K562 (cell line): ENCODE measurements around the gene HOXB5. TPM values are rescaled to one million over a fixed set of nuclear protein-coding genes. Genes with fewer than 3 reads are reported as not detected.

Experiments used
- ATAC-seq: fragments of 200-7000 bp; cut with Tn5 transposase; 3 replicates; pipeline ENCODE4 v1.9.1; 2020; ENCODE audit warnings: moderate library complexity
- BruUV-seq: library from RNA; stranded (reverse); fragments of 400-500 nt; replicated peaks from 2 replicates; lab custom pipeline; 2021; lab: Mats Ljungman, UMichigan
- CTCF ChIA-PET: fragments of 300-600 bp; formaldehyde crosslinking; extraction: SDS; loops from one replicate; lab custom pipeline; 2021; ENCODE audit warnings: low intra/inter-chr PET ratio; lab: Yijun Ruan, JAX
- POLR2A ChIA-PET: fragments of 300-600, 350-650 bp; sonication (Branson Sonifier 250); formaldehyde crosslinking; extraction: SDS; loops from one replicate; lab custom pipeline; 2021; ENCODE audit warnings: antibody characterized with exemption, inconsistent platforms; lab: Yijun Ruan, JAX
- DNase-seq, 4 experiments: peaks; one replicate each; pipeline versions ENCODE4 v3.0.0 to v3.0.0-alpha.2; 2011 to 2018; ENCODE audit warnings: low spot score in 3 of 4, mixed read lengths in 3 of 4; ENCODE audit errors: extremely low read depth in 1 of 4
- FAIRE-seq: peaks from 2 replicates; lab custom pipeline; 2011; peaks lifted over from hg19 to GRCh38; lab: Jason Lieb, UNC
- H2AFZ ChIP-seq: 2 replicates; pipeline ENCODE4 v1.6.0; 2011; ENCODE audit warnings: low read depth, low read length, control low read depth, inconsistent platforms
- H3K27ac ChIP-seq: fragments of 200-600 bp; 3 replicates; pipeline ENCODE4 v1.8.0; 2011; ENCODE audit warnings: low read depth, mild to moderate bottlenecking, control low read depth, inconsistent platforms, low read length, moderate library complexity, mixed read lengths; ENCODE audit errors: extremely low read depth
- H3K27me3 ChIP-seq, 2 experiments: fragments of 300-600 bp in 1 of 2; 2 replicates in 1 of 2; 3 replicates in 1 of 2; pipeline versions ENCODE4 v1.6.0 to v1.8.0; 2011; ENCODE audit warnings: inconsistent platforms in 2 of 2, low read length in 2 of 2, mild to moderate bottlenecking in 1 of 2, mixed read lengths in 1 of 2, moderate library complexity in 1 of 2; ENCODE audit not compliant: control insufficient read depth in 2 of 2, insufficient read depth in 2 of 2
- H3K36me3 ChIP-seq: fragments of 300-600 bp; 3 replicates; pipeline ENCODE4 v1.8.0; 2011; ENCODE audit warnings: mild to moderate bottlenecking, low read length, inconsistent platforms; ENCODE audit not compliant: control insufficient read depth, insufficient read depth
- H3K4me1 ChIP-seq, 2 experiments: fragments of 200-600 bp in 1 of 2; replicated peaks in 1 of 2; 2 replicates in 1 of 2; 3 replicates in 1 of 2; pipeline versions ENCODE4 v1.5.1 to v1.8.0; 2011; ENCODE audit warnings: inconsistent platforms in 2 of 2, low read length in 2 of 2, mild to moderate bottlenecking in 1 of 2, mixed read lengths in 1 of 2, moderate library complexity in 1 of 2; ENCODE audit not compliant: control insufficient read depth in 2 of 2, insufficient read depth in 2 of 2
- H3K4me2 ChIP-seq: 2 replicates; pipeline ENCODE4 v1.6.1; 2011; ENCODE audit warnings: low read length, control low read depth, inconsistent platforms, mixed read lengths; ENCODE audit not compliant: insufficient read depth
- H3K4me3 ChIP-seq: fragments of 200-600 bp; sonication (generic), shearing (Covaris generic); 2 replicates; pipeline ENCODE4 v1.5.1; 2016; ENCODE audit warnings: control low read depth, inconsistent platforms
- H3K79me2 ChIP-seq: fragments of 200-600 bp; 3 replicates; pipeline ENCODE4 v1.8.0; 2011; ENCODE audit warnings: low read length, inconsistent platforms; ENCODE audit not compliant: control insufficient read depth, insufficient read depth
- H3K9ac ChIP-seq, 2 experiments: 2 replicates each; pipeline versions ENCODE4 v1.6.0 to v1.6.1; 2011; ENCODE audit warnings: low read depth in 2 of 2, low read length in 2 of 2, control low read depth in 1 of 2, inconsistent platforms in 1 of 2, mild to moderate bottlenecking in 1 of 2, mixed read lengths in 1 of 2; ENCODE audit not compliant: insufficient read depth in 1 of 2
- H3K9me1 ChIP-seq: one replicate; pipeline ENCODE4 v1.6.0; 2011; ENCODE audit warnings: inconsistent platforms, mild to moderate bottlenecking, low read length, moderate library complexity; ENCODE audit not compliant: control insufficient read depth, insufficient read depth
- H3K9me3 ChIP-seq: replicated peaks from 2 replicates; pipeline ENCODE4 v1.5.1; 2011; ENCODE audit warnings: low read depth, low read length, inconsistent platforms; ENCODE audit not compliant: control insufficient read depth, insufficient read depth
- H4K20me1 ChIP-seq: replicated peaks from 2 replicates; pipeline ENCODE4 v1.6.1; 2011; ENCODE audit warnings: low read length, inconsistent platforms, mixed read lengths; ENCODE audit not compliant: control insufficient read depth, insufficient read depth
- DACH1 ChIP-seq: fragments of 450-650 bp; IDR thresholded peaks from 2 replicates; pipeline ENCODE4 v1.6.1; 2018; ENCODE audit not compliant: partially characterized antibody
- POLR2G ChIP-seq: fragments of 200-400 bp; formaldehyde crosslinking; IDR thresholded peaks from 2 replicates; pipeline ENCODE4 v1.6.1; 2017; ENCODE audit warnings: low read depth, mild to moderate bottlenecking, antibody characterized with exemption, low read length, moderate library complexity
- ZBTB33 ChIP-seq: sonication (generic); formaldehyde crosslinking; IDR thresholded peaks from 2 replicates; pipeline ENCODE4 v1.8.1; 2023; ENCODE audit warnings: mild to moderate bottlenecking, missing genetic modification reagents
- WGBS: fragments of 100-300 bp; shearing (Covaris generic); methylation state at CpG from one replicate; pipeline ENCODE4 v1.1.6; 2016; ENCODE audit warnings: low coverage, mixed read lengths; ENCODE audit not compliant: insufficient coverage; ENCODE audit errors: missing lambda C conversion rate; 5-methylcytosine and 5-hydroxymethylcytosine counted together
- in situ Hi-C: fragments of 300-500 bp; cut with MboI; formaldehyde crosslinking; loops from 4 replicates; pipeline ENCODE4 v1.15.0; 2018; ENCODE audit warnings: inconsistent platforms, mixed read lengths
- intact Hi-C: fragments of 100-400 bp; cut with micrococcal nuclease; formaldehyde crosslinking; loops from 2 replicates; pipeline ENCODE4 v1.14.2; 2022
- polyA plus RNA-seq, 8 experiments: library from polyadenylated mRNA; depleted of rRNA in 4 of 8; stranded (reverse) in 5 of 8; unstranded in 3 of 8; fragments of >200 nt; fragmentation: Nextera tagmentation in 2 of 8; fragmentation: Illumina TruSeq in 1 of 8; extraction: Ambion mirVana in 2 of 8; extraction: Trizol in 1 of 8; gene quantifications; 2 replicates each; pipeline versions ENCODE4 v1.2.1 to v1.2.3, GENCODE V29; 2011 to 2014; ENCODE audit warnings: inconsistent platforms in 1 of 8, missing spikeins in 1 of 8
- total RNA-seq, 7 experiments: library from RNA; depleted of rRNA in 6 of 7; stranded (reverse); fragments of >200 nt in 6 of 7; fragmentation: Illumina TruSeq in 2 of 7; extraction: Trizol in 2 of 7; gene quantifications; 2 replicates each; pipeline versions ENCODE4 v1.2.1 to v1.2.3, GENCODE V29; 2011 to 2021; ENCODE audit warnings: low replicate concordance in 1 of 7

HOXB5 gene
- total and polyA plus RNA-seq, 9 of the 15 experiments (the other 6 are each of a cell fraction or from before 2014, with no cell fraction given), result 0.24 to 2.7 (median 0.65) TPM

GRCh38 chr17:48642059-48642842 lies 48.7 kb upstream of the HOXB5 start:
- Histone ChIP-seq H3K4me2 (no peak overlapping the region), H3K9ac (no peak overlapping the region), H2AFZ (no peak overlapping the region), H3K36me3 (no peaks in the 10 kb centered on the region), H3K9me1 (peaks cover 4% of the 10 kb centered on the region)
- in situ Hi-C loops, result no loop called here
- POLR2A ChIA-PET, result interaction anchor here (0.8 to 5.1 kb wide), 3 partner anchors 13 to 19 kb away, joined by 3 to 14 read pairs (median 5); partner anchors contain the start of gene HOXB9
- intact Hi-C loops, result no loop called here
- 90% methylated on average over 31 of the region's 58 CpGs for WGBS
- TF ChIP-seq ZBTB33 (0 out of 2 replicates have a peak, but pooled peaks have one; percentile 5), POLR2G (0 out of 2 replicates have a peak, but pooled peaks have one; percentile 19), DACH1 (no peak)
- TF ChIP-seq, all 486 proteins: peak for 2
- DNase-seq (no peak), FAIRE-seq (no peak), ATAC-seq (no peak)
- BruUV-seq, result no TSS peak
- CTCF ChIA-PET, result no interaction called here
- Histone ChIP-seq H3K79me2 (peaks cover 39% of the 10 kb centered on the region), H3K4me1 (peaks cover 24 to 41% of the 10 kb centered on the region in 2 experiments; a peak in 4 of 5 replicates), H3K9me3 (no peaks in the 10 kb centered on the region), H4K20me1 (no peaks in the 10 kb centered on the region), H3K27ac (no peak overlapping the region), H3K27me3 (no peaks in the 10 kb centered on the region), H3K4me3 (no peak overlapping the region)
